OCI-LY1 (cell line): Measurements from ENCODE around the gene DAP.

ENCODE experiments used
- EZH2 ChIP-seq: fragments of 200-600 bp; sonication (generic), shearing (Covaris generic); IDR thresholded peaks from 2 replicates; pipeline ENCODE4 v1.8.0; 2017; ENCODE audit warnings: borderline replicate concordance, mixed run types, mild to moderate bottlenecking, antibody characterized with exemption, low read length, moderate library complexity, mixed read lengths
- TF ChIP-seq, protein P1 (sequence below): fragments of 200-600 bp; sonication (generic), shearing (Covaris generic); IDR thresholded peaks from 2 replicates; pipeline ENCODE4 v1.5.1; 2017; ENCODE audit warnings: mild to moderate bottlenecking, antibody characterized with exemption, low read length, moderate library complexity, mixed read lengths

DNA sequence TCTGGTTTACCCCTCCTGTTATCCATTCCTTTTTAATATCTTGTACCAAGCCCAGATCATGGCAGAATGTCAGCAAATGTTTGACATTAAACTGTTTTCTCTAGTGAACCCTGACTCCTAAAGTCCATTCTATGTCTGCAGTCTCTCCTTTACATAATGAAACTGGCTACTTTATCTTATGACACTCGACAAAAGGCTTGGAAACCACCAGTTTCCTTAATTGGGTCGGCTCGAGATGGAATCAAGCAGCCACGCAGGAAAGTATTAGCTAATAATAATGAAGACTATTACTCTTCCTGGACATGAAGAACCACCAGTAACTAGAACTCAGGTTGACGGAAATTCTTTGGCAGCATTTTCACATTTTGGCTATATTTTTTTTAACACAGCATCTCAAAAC, 17.5 kb downstream of the DAP start:
- TF ChIP-seq, protein P1, sequence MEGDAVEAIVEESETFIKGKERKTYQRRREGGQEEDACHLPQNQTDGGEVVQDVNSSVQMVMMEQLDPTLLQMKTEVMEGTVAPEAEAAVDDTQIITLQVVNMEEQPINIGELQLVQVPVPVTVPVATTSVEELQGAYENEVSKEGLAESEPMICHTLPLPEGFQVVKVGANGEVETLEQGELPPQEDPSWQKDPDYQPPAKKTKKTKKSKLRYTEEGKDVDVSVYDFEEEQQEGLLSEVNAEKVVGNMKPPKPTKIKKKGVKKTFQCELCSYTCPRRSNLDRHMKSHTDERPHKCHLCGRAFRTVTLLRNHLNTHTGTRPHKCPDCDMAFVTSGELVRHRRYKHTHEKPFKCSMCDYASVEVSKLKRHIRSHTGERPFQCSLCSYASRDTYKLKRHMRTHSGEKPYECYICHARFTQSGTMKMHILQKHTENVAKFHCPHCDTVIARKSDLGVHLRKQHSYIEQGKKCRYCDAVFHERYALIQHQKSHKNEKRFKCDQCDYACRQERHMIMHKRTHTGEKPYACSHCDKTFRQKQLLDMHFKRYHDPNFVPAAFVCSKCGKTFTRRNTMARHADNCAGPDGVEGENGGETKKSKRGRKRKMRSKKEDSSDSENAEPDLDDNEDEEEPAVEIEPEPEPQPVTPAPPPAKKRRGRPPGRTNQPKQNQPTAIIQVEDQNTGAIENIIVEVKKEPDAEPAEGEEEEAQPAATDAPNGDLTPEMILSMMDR = no peak
- no peak for TF ChIP-seq EZH2
